ENCODE data around the gene MYO1D. TPM values are rescaled to one million over a fixed set of nuclear protein-coding genes. Genes with fewer than 3 reads are reported as not detected.
"Not testable (repeated sequence)": the region's sequence is repeated elsewhere in the genome, so short reads cannot be mapped to it uniquely, and the experiment has no call there.

MYO1D gene
- total RNA-seq, result 10 to 100 TPM in 3 of 4 donors, 1 to 10 TPM in 1; 6.2 to 21.6 (median 11.5) TPM
- polyA plus RNA-seq, result 100 to 1,000 TPM; 123 to 184 (median 135) TPM

- H3K4me3 ChIP-seq, result peak within 1 kb of the TSS; percentile 56 to 89 (median 72)
- H3K9me3 ChIP-seq, result no peaks in the 10 kb centered on the region
- WGBS, 2 donors, result 1% methylated on average over 101 of the region's 101 CpGs
- DNase-seq, result peak; percentile 74
- peak within 1 kb of the TSS; percentile 74 to 86 (median 80) for H3K27ac ChIP-seq
- intact Hi-C loops (cut with DNase I), result loop anchor here (1.0 to 10.0 kb wide), 3 partner anchors 51 to 392 kb away; partner anchors contain the start of genes CDK5R1 and TMEM98
- TF ChIP-seq CTCF (IDR thresholded peaks at IDR 0.05), result peak in 1 of 4 experiments; percentile 21
- peak; percentile 26 to 71 (median 62) for TF ChIP-seq POLR2AphosphoS5 (IDR thresholded peaks at IDR 0.05)
- TF ChIP-seq EP300 (IDR thresholded peaks at IDR 0.05), result no peak
- no peak for TF ChIP-seq POLR2A (IDR thresholded peaks at IDR 0.05)
- H3K27me3 ChIP-seq, result no peaks in the 10 kb centered on the region
- H3K4me1 ChIP-seq, result peaks cover 0 to 22% (median 18%) of the 10 kb centered on the region in 4 donors
- H3K36me3 ChIP-seq, result no peaks in the 10 kb centered on the region
Measured at GRCh38 chr17:32876417-32877163, at the start of gene MYO1D. TSS of gene MYO1D (minus strand) at chr17:32877124. CDS start at chr17:32876872, 252 bp downstream.

DNA sequence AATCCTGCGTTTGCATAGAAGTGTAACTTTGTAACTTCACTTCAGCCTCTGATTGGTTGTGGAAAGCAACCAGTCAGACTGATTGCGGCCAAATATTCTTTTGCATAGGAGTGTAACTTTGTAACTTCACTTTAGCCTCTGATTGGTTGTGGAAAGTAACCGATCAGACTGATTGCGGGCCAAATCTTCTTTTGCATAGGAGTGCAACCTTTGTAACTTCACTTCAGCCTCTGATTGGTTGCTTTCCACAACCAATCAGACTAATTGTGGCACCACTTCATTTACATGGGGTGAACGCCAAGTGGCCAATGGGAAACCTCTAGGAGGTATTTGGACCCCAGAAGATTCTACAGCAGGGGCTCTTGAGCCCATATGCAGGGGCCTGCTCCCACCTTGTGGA is 49.3 kb upstream of the MYO1D start:
- Histone ChIP-seq H3K9me3 (no peaks in the 10 kb centered on the region), H3K36me3 (peaks cover 0 to under 1% (median 0%) of the 10 kb centered on the region in 4 donors), H3K27ac (no peak overlapping the region), H3K4me1 (peaks cover 0 to 20% (median 14%) of the 10 kb centered on the region in 4 donors), H3K4me3 (no peak overlapping the region), H3K27me3 (no peaks in the 10 kb centered on the region)
- 95% methylated on average over 5 of the region's 5 CpGs for WGBS, 2 donors
- no peak for TF ChIP-seq CTCF (IDR thresholded peaks at IDR 0.05)
- no peak for TF ChIP-seq POLR2A (IDR thresholded peaks at IDR 0.05)
- no peak for TF ChIP-seq EP300 (IDR thresholded peaks at IDR 0.05)
- no peak for TF ChIP-seq POLR2AphosphoS5 (IDR thresholded peaks at IDR 0.05)
- DNase-seq, result no peak
- intact Hi-C loops (cut with DNase I), result loop anchor here (5.0 kb wide), 1 partner anchor 49 kb away; the partner anchor contains the start of gene MYO1D

DNA sequence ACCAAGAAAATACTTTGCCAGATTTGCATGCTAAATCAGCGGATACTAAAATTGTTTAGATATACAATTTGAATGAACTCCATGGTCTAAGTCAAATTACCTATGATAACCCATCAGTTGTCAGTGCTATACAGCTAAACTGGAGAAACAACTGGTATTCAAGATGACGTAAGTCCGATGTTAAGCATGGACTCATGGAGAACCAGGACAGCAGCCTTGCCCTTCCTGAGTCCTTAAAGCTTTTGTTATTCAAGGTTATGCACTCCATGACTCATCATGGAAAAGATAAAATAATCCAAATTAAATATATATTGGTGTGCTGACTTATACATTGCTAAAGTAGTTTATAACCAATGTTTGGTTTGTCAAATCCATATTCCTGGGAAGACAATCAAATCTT is 47.0 kb upstream of the MYO1D start:
- intact Hi-C loops (cut with DNase I); H3K4me3 ChIP-seq; H3K36me3 ChIP-seq; DNase-seq; H3K27me3 ChIP-seq; H3K27ac ChIP-seq; H3K9me3 ChIP-seq: not testable (repeated sequence)
- H3K4me1 ChIP-seq, result peaks cover 0 to 11% (median 9%) of the 10 kb centered on the region in 4 donors
- WGBS, 2 donors, result 93 to 94% methylated on average over 3 of the region's 3 CpGs

GRCh38 chr17:32921017-32921416 is 44.1 kb upstream of the MYO1D start:
- H3K4me1 ChIP-seq, result no peaks in the 10 kb centered on the region
- TF ChIP-seq POLR2AphosphoS5 (IDR thresholded peaks at IDR 0.05) (no peak), CTCF (IDR thresholded peaks at IDR 0.05) (no peak), POLR2A (IDR thresholded peaks at IDR 0.05) (no peak), EP300 (IDR thresholded peaks at IDR 0.05) (no peak)
- no peaks in the 10 kb centered on the region for H3K27me3 ChIP-seq
- 83 to 91% methylated on average over 10 of the region's 10 CpGs for WGBS, 2 donors
- H3K4me3 ChIP-seq, result no peak overlapping the region
- no peaks in the 10 kb centered on the region for H3K9me3 ChIP-seq
- no peaks in the 10 kb centered on the region for H3K36me3 ChIP-seq
- intact Hi-C loops (cut with DNase I), result no loop called here
- H3K27ac ChIP-seq, result no peak overlapping the region
- no peak for DNase-seq

- H3K27me3 ChIP-seq, result no peaks in the 10 kb centered on the region
- no peak overlapping the region for H3K27ac ChIP-seq
- TF ChIP-seq CTCF (IDR thresholded peaks at IDR 0.05) (no peak), POLR2A (IDR thresholded peaks at IDR 0.05) (no peak), POLR2AphosphoS5 (IDR thresholded peaks at IDR 0.05) (no peak), EP300 (IDR thresholded peaks at IDR 0.05) (no peak)
- no peak overlapping the region for H3K4me3 ChIP-seq
- H3K9me3 ChIP-seq, result no peaks in the 10 kb centered on the region
- intact Hi-C loops (cut with DNase I), result no loop called here
- WGBS, 2 donors, result 65 to 81% methylated on average over 8 of the region's 8 CpGs
- H3K36me3 ChIP-seq, result no peaks in the 10 kb centered on the region
- DNase-seq, result no peak
- no peaks in the 10 kb centered on the region for H3K4me1 ChIP-seq
Measured at GRCh38 chr17:32920293-32920692, 43.4 kb upstream of the MYO1D start.

GRCh38 chr17:32919876-32920275 is 43.0 kb upstream of the MYO1D start:
- H3K4me1 ChIP-seq; H3K27me3 ChIP-seq; H3K4me3 ChIP-seq; H3K27ac ChIP-seq; intact Hi-C loops (cut with DNase I); DNase-seq; H3K9me3 ChIP-seq; H3K36me3 ChIP-seq: not testable (repeated sequence)
- 87 to 89% methylated on average over 4 of the region's 4 CpGs for WGBS, 2 donors
